GM21526 (cell line): ENCODE data around the gene ZBTB7C.

ENCODE experiments used
- ATAC-seq: cut with Tn5 transposase; IDR thresholded peaks from one replicate; pipeline ENCODE4 v1.9.1; 2021; ENCODE audit warnings: moderate library complexity; ENCODE audit not compliant: unreplicated experiment, low FRiP score

Gene ZBTB7C

GRCh38 chr18:48270929-48271328 lies 138.3 kb downstream of the ZBTB7C start:
- no peak for ATAC-seq

- ATAC-seq, result no peak
Measured at GRCh38 chr18:48265328-48265727, 143.9 kb downstream of the ZBTB7C start.

DNA sequence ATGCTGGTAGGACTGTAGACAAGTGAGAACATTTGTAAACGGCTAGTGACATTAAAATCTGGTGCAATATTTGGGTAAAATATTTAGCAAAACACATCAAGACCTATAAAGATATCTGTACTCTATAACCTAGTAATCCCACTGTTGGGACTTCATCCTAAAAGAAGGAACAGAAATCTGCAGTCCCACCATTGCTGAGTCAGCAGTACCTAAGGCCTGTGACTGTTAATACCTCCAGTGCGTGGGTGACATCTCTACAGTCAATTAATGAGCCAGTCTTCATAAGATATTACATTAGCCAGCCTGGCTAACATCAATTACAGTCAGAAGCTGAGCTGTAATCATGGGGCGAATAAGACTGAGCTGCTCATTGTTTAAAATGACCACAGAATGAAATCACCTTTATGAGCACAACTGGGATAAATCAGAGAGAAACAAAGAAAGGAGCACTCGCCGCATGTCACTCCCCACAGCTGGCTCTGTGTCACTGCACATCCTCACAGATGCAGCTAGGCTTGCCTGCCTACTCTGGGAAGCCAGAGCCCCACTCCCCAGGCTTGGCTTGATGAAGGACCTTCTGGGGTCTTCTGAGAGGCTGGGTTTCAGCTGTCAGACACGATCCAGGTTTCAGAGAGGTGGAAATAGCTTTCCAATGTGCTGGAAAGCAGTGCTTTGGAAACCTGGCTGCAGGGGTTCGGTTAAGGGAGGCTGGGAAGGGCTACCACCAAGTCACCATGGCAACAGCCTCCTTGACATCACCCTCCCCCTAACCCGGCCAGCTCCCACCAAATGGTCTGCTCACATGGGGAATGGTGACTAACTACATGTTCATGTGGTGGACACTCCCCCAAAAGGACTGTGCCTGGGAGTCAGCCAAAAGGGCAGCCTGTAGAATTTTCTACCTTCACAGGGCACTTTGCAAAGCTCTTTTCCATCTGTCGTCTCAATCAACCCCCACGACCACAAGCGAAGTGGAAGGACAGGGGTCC lies 145.0 kb downstream of the ZBTB7C start:
- no peak for ATAC-seq

- ATAC-seq, result no peak
Measured at GRCh38 chr18:48263192-48263853, 145.9 kb downstream of the ZBTB7C start.

DNA sequence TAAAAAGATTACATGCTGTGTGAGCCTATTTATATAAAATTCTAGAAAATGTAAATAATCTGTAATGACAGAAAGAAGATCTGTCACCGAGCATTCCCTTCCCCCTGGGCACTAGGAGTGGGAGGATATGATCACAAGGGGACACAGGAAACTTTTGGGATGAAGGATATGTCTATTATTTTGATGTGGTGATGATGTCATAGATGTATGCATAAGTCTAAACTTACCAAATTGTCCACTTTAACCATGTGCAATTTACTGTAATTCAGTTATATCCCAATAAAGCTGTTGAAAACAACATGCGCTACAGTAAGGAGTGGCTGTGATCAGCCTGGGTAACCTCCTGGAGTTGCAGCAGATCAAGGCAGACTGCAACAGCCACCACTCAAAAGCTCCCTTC lies 148.9 kb downstream of the ZBTB7C start:
- ATAC-seq, result no peak

GRCh38 chr18:48256848-48257247 lies 152.3 kb downstream of the ZBTB7C start:
- no peak for ATAC-seq

GRCh38 chr18:48254077-48254602 lies 155.0 kb downstream of the ZBTB7C start:
- ATAC-seq, result no peak

DNA sequence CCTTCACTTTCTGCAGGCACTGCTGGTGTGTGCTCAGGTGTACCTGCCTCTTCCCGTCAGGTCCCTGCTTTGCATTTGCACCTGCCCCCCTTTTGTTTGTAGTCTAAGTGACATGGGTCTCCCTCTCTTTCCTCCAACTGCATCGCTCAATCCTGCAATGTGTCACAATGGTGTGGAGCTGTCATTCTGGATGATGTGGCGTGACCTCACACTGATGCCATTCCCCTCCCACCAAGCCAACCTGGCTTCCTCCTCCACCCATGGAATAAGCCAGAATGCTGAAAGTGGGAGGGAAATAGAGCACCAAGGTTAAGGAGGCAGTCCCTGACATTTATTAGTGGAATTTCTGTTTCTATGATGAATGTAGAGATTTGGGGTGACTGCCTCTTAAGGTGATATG lies 156.7 kb downstream of the ZBTB7C start:
- no peak for ATAC-seq

DNA sequence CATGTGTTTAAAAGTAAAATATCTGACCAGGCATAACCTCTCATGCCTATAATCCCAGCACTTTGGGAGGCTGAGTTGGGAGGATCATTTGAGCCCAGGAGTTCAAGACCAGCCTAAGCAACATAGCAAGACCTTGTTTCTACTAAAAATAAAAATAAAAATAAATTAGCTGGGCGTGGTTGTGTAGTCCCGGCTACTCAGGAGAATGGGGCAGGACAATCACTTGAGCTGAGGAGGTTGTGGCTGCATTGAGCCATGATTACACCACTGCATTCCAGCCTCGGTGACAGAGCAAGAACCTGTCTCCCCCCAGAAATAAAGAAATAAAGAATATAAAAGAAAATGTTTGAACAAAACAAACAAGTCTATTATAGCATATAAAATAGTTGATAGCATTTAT lies 158.3 kb downstream of the ZBTB7C start:
- ATAC-seq, result no peak

- ATAC-seq, result no peak
Measured at GRCh38 chr18:48250362-48250907, 158.7 kb downstream of the ZBTB7C start.

DNA sequence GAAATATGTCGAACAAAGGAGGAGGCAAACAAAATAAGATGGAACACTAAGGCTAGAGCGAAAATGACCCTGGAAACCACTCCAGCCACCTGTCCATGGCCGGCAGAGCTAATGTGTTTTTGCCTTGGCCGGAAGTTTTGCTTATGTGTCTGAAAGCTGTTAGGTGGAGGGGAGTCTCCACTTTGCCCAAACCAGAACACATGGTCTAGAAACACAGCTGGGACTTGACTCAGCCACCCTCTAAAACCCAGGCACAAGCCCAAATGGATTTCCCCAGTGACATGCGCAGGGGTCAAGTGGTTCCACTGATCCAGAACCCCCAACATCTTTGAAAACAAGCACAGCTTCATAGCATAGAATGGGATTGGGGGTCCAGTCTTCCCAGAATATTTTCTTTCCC lies 159.3 kb downstream of the ZBTB7C start:
- no peak for ATAC-seq

DNA sequence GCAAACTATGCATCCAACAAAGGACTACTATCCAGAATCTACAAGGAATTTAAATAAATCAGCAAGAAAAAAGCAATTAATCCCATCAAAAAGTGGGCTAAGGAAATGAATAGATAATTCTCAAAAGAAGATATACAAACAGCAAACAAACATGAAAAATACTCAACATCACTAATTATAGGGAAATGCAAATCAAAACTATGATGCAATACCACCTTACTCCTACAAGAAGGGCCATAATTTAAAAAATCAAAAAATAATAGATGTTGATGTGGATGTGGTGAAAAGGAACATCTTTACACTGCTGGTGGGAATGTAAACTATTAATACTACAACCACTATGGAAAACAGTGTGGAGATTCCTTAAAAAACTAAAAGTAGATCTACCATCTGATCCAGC lies 164.7 kb downstream of the ZBTB7C start:
- no peak for ATAC-seq

DNA sequence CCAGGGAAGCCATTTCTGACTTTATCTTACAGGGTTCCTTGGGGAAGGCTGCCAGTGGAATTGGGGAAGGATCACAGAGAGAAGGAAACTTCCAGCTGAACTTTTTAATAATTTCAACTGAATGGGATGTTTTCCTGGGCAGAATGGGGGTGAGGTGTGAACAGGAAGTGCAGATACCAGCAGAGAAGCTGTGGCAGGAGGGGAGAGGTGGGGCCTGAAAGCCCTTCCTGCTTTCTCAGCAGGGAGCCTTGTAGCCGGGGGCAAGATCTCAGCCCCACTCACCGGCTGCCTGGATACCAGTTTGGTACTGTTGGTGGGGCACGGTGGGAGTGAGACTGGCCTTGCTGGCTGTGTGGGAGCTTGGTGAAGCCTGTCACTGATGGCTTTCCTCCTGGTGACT lies 170.5 kb downstream of the ZBTB7C start:
- no peak for ATAC-seq

DNA sequence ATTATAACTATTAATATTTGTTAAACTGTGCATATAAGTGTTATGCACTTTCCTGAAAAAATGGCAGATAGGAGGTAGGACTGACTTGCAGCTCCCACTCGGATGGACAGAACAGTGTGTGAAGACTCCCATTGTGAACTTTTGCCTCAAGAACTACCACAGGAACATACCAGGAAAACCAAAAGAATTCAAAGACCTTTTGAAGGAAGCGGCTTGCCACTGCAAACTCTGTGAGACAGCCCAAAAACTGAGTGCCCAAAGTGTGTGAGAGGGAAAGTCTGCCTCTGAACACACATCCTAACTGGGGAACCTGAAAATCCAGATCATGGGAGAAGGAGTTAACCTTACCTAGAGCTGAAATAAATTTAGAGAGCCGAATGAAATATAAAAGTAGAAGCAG lies 171.0 kb downstream of the ZBTB7C start:
- ATAC-seq, result no peak

- ATAC-seq, result no peak
Measured at GRCh38 chr18:48236822-48237221, 172.4 kb downstream of the ZBTB7C start.

DNA sequence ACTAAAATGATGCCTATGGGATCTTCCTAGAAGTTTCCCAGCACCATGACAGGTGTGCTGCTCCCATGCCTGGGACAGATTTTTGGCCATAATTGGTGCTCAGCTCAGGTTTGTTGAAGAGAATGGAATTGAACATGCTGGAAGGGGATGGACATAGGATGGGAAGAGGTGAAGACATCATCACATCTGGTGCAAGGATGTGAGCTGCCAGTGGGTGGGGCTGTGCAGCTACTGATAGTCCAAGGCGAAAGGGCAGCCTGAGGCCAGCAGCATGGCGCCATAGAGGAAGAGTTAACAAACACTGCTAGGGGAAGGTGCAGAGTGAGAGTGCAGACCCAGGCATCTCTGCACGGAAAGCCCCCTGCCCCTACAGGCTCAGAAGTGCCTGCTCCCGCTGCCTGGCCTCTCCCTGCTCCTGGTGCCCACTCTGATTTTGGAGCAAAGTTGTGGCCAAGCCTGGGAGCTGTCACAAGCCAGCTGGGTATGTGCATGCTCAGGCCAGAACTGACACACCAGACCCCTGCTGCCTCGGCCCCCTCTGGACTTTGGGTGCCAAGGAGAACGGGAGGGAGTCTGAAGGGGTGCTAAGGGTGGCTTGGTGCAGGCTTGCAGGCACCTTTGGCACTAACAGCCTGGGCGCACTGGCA lies 178.6 kb downstream of the ZBTB7C start:
- ATAC-seq, result no peak

- ATAC-seq, result no peak
Measured at GRCh38 chr18:48229552-48229981, 179.6 kb downstream of the ZBTB7C start.

GRCh38 chr18:48228841-48229240 lies 180.3 kb downstream of the ZBTB7C start:
- ATAC-seq, result no peak

DNA sequence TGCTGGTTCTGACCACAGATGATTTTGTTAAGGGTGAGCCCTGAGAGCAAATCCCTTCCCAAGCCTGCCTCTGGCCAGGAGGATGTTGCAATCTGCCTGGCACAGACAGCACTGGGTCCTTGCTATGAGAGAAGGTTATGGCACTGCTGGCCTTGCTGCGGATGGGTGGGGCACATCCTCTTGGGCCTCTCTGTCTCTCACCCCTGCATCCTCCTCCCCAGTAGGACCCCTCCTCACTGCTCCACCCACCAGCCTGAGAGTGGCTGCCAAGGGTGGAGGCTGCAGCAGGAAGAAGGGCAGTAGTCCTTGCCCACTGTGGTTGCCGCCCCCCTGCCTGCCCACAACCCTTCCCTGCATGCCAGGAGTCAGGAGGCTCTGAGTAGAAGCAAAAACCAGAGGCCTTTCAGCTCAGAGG lies 180.9 kb downstream of the ZBTB7C start:
- ATAC-seq, result no peak

DNA sequence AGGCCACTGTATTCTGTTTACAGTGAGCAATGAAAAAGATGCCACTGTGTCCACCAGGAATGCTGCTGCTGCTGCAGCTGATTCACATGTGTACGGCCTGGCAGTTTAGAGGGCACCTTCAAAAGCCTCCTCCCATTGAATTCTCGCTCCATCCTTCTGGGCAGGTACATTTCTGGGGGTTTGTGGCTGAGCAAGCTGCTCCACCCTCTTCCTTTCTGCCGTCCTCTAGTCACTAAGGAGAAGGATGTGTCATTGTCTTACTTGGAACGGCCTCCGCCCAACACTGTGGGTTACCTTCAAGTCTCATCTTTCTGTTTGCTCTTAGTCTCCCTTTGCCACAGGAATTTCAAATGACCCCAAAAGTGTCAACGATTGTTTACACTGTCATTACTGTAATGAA lies 182.0 kb downstream of the ZBTB7C start:
- no peak for ATAC-seq

- no peak for ATAC-seq
Measured at GRCh38 chr18:48226401-48226800, 182.8 kb downstream of the ZBTB7C start.
